Right lobe of liver (tissue), 6 donors: ENCODE data around the gene PDE9A. TPM values are rescaled to one million over a fixed set of nuclear protein-coding genes. Genes with fewer than 3 reads are reported as not detected.

Source experiments
- ATAC-seq, 4 donors: fragments of 200-7000 bp; cut with Tn5 transposase; one replicate each; pipeline ENCODE4 v1.9.1; 2020; ENCODE audit warnings: mild to moderate bottlenecking in 4 of 4, moderate library complexity in 4 of 4
- DNase-seq, 3 donors: peaks; one replicate each; pipeline ENCODE4 v3.0.0-alpha.2; 2020
- H3K27ac ChIP-seq, 3 donors: fragments of 200-600 bp; one replicate each; pipeline ENCODE4 v1.8.0; 2022
- H3K27me3 ChIP-seq, 2 donors: fragments of 200-600 bp; one replicate each; pipeline ENCODE4 v1.8.0; 2022
- H3K36me3 ChIP-seq, 4 donors: fragments of 200-600 bp; sonication (generic) in 1 of 4; one replicate each; pipeline versions ENCODE4 v1.5.1 to v1.8.0; 2017 to 2022; ENCODE audit warnings: control low read depth in 1 of 4
- H3K4me1 ChIP-seq, 4 donors: fragments of 200-600 bp; sonication (generic) in 1 of 4; one replicate each; pipeline versions ENCODE4 v1.5.1 to v1.8.0; 2017 to 2022; ENCODE audit warnings: control low read depth in 1 of 4
- H3K4me3 ChIP-seq, 3 donors: fragments of 200-600 bp; one replicate each; pipeline ENCODE4 v1.8.0; 2022
- H3K9me3 ChIP-seq, 4 donors: fragments of 200-600 bp; sonication (generic) in 1 of 4; one replicate each; pipeline versions ENCODE4 v1.5.1 to v1.8.0; 2017 to 2022; ENCODE audit warnings: control low read depth in 1 of 4
- CTCF ChIP-seq, 4 donors: fragments of 200-600 bp in 3 of 4; fragments of 450-650 bp in 1 of 4; IDR thresholded peaks; one replicate each; pipeline versions ENCODE4 v1.5.1 to v1.8.0; 2016 to 2022; ENCODE audit warnings: antibody characterized with exemption in 4 of 4, mild to moderate bottlenecking in 2 of 4
- POLR2A ChIP-seq: fragments of 450-650 bp; IDR thresholded peaks from one replicate; pipeline ENCODE4 v1.6.1; 2017; ENCODE audit warnings: antibody characterized with exemption, mild to moderate bottlenecking
- WGBS: methylation state at CpG from one replicate; pipeline ENCODE4 v1.1.6; 2018; ENCODE audit warnings: low coverage, low lambda C conversion rate; ENCODE audit not compliant: insufficient coverage; ENCODE audit errors: missing lambda C conversion rate; 5-methylcytosine and 5-hydroxymethylcytosine counted together
- intact Hi-C, 2 donors: fragments of 100-400 bp; cut with DNase I; formaldehyde crosslinking; loops; one replicate each; pipeline versions ENCODE4 v1.11.2 to v1.14.1; 2022
- total RNA-seq, 6 experiments: library from RNA; depleted of rRNA in 2 of 6; stranded (reverse); fragments of >200 nt in 2 of 6; fragmentation: NEBNext Ultra II Directional in 3 of 6; extraction: Animal tissue kit (Norgen Biotek cat#: 25700) in 3 of 6; gene quantifications; one replicate each; pipeline versions ENCODE4 v1.1.0 to v1.2.4, GENCODE V29; 2016 to 2023
- donor health status: DM: no; HTN: yes; CAD: no.
- donor health status: DM: no; HTN: no; CAD: no.
- donor health status: DM: no; HTN: no; CAD: no.
- donor health status: DM: no; HTN: yes; CAD: no.
- donor health status: DM: no; HTN: yes; CAD: no.

PDE9A gene
- total RNA-seq, 6 experiments from 2014 or later: 1.1 to 5.9 (median 3.3) TPM

- DNase-seq: no peak
- intact Hi-C loops: no loop called here
- H3K9me3 ChIP-seq: no peaks in the 10 kb centered on the region
Measured at GRCh38 chr21:42661688-42662429, 8.4 kb downstream of the PDE9A start.

GRCh38 chr21:42662430-42663199, 9.2 kb downstream of the PDE9A start:
- H3K9me3 ChIP-seq: no peaks in the 10 kb centered on the region

More at GRCh38 chr21:42661688-42662429, 8.4 kb downstream of the PDE9A start:
- Histone ChIP-seq H3K27ac (no peak overlapping the region), H3K4me1 (no peaks in the 10 kb centered on the region), H3K27me3 (no peaks in the 10 kb centered on the region), H3K36me3 (no peaks in the 10 kb centered on the region), H3K4me3 (no peak overlapping the region)
- ATAC-seq: no peak
- TF ChIP-seq POLR2A (no peak), CTCF (IDR thresholded peaks at IDR 0.05) (no peak)
- WGBS: 93% methylated on average over 7 of the region's 25 CpGs

GRCh38 chr21:42663200-42663750, 9.9 kb downstream of the PDE9A start:
- DNase-seq: no peak
- no peaks in the 10 kb centered on the region for H3K4me1 ChIP-seq

More at GRCh38 chr21:42662430-42663199, 9.2 kb downstream of the PDE9A start:
- ATAC-seq: no peak
- Histone ChIP-seq H3K27me3 (no peaks in the 10 kb centered on the region), H3K4me1 (no peaks in the 10 kb centered on the region), H3K27ac (no peak overlapping the region), H3K4me3 (no peak overlapping the region), H3K36me3 (no peaks in the 10 kb centered on the region)
- intact Hi-C loops: no loop called here
- WGBS: 91% methylated on average over 9 of the region's 20 CpGs
- TF ChIP-seq CTCF (IDR thresholded peaks at IDR 0.05) (no peak), POLR2A (no peak)
- no peak for DNase-seq

More at GRCh38 chr21:42663200-42663750, 9.9 kb downstream of the PDE9A start:
- intact Hi-C loops: no loop called here
- Histone ChIP-seq H3K36me3 (no peaks in the 10 kb centered on the region), H3K4me3 (no peak overlapping the region), H3K27ac (no peak overlapping the region), H3K27me3 (no peaks in the 10 kb centered on the region), H3K9me3 (no peaks in the 10 kb centered on the region)
- WGBS: 95% methylated on average over 4 of the region's 18 CpGs
- TF ChIP-seq CTCF (IDR thresholded peaks at IDR 0.05) (no peak), POLR2A (no peak)
- ATAC-seq: no peak
